Ovary (tissue), 9 donors: Measurements from ENCODE around the gene GRK5. TPM values are rescaled to one million over a fixed set of nuclear protein-coding genes. Genes with fewer than 3 reads are reported as not detected.

Source experiments
- DNase-seq, 5 donors: peaks; one replicate each; pipeline ENCODE4 v3.0.0-alpha.2; 2019 to 2020
- H3K27ac ChIP-seq, 2 donors: fragments of 200-600 bp; one replicate each; pipeline versions ENCODE4 v1.5.1 to v1.8.0; 2019 to 2022
- H3K27me3 ChIP-seq: fragments of 200-600 bp; one replicate; pipeline ENCODE4 v1.8.0; 2022
- H3K36me3 ChIP-seq: fragments of 200-600 bp; sonication (generic); one replicate; pipeline ENCODE4 v1.5.1; 2019
- H3K4me1 ChIP-seq: one replicate; pipeline ENCODE4 v1.8.1; 2013; ENCODE audit warnings: mild to moderate bottlenecking, moderate library complexity; ENCODE audit not compliant: insufficient read depth
- H3K4me3 ChIP-seq: fragments of 200-600 bp; sonication (generic); one replicate; pipeline ENCODE4 v1.5.1; 2017
- H3K9me3 ChIP-seq, 2 donors: fragments of 200-600 bp in 1 of 2; sonication (generic) in 1 of 2; one replicate each; pipeline versions ENCODE4 v1.5.1 to v1.8.1; 2013 to 2019; ENCODE audit warnings: mild to moderate bottlenecking in 1 of 2, moderate library complexity in 1 of 2
- CTCF ChIP-seq, 3 donors: fragments of 450-650 bp in 2 of 3; fragments of 200-600 bp in 1 of 3; IDR thresholded peaks; one replicate each; pipeline versions ENCODE4 v1.5.1 to v1.8.0; 2016 to 2022; ENCODE audit warnings: antibody characterized with exemption in 3 of 3, mild to moderate bottlenecking in 1 of 3
- EP300 ChIP-seq: sonication (generic); formaldehyde crosslinking; IDR thresholded peaks from one replicate; pipeline ENCODE4 v1.6.1; 2017; ENCODE audit warnings: antibody characterized with exemption
- POLR2A ChIP-seq: fragments of 450-650 bp; IDR thresholded peaks from one replicate; pipeline ENCODE4 v1.6.1; 2017; ENCODE audit warnings: antibody characterized with exemption, mild to moderate bottlenecking, moderate library complexity
- WGBS, 3 donors: extraction: QIAGEN DNeasy Blood & Tissue Kit in 1 of 3; methylation state at CpG; one replicate each; pipeline versions ENCODE4 v1.1.5 to v1.1.7; 2013 to 2017; 5-methylcytosine and 5-hydroxymethylcytosine counted together
- intact Hi-C, 4 donors: fragments of 100-400 bp; cut with DNase I; formaldehyde crosslinking; loops; one replicate each; pipeline versions ENCODE4 v1.11.0 to v1.15.1; 2022 to 2023
- polyA plus RNA-seq, 2 donors: library from polyadenylated mRNA; stranded (reverse); fragments of 200-250 nt in 1 of 2; fragments of 350-450 nt in 1 of 2; fragmentation: Illumina TruSeq in 1 of 2; extraction: RNeasy Lipid Tissue Mini Kit (QIAGEN cat#74804) in 1 of 2; gene quantifications; one replicate each; pipeline ENCODE4 v1.2.3, GENCODE V29; 2013 to 2014
- total RNA-seq, 7 donors: library from RNA; depleted of rRNA in 2 of 7; stranded (reverse); fragments of >200 nt in 2 of 7; fragmentation: NEBNext Ultra II Directional in 3 of 7; extraction: Animal tissue kit (Norgen Biotek cat#: 25700) in 3 of 7; gene quantifications; one replicate each; pipeline versions ENCODE4 v1.1.0 to v1.2.4, GENCODE V29; 2016 to 2023
- donor health status: DM: no; HTN: no; CAD: no; lungs with moderate emphysema.
- donor health status: DM: no; HTN: no; CAD: no.
- donor health status: Bipolar disorder and iron deficiency.
- donor health status: DM: yes; HTN: yes; CAD: no.
- donor health status: DM: no; HTN: no; CAD: no.
- donor health status: DM: yes; HTN: yes; CAD: no.

GRK5 gene
- total and polyA plus RNA-seq, 9 donors: 10.0 to 115 (median 38.2) TPM

- H3K27me3 ChIP-seq: no peaks in the 10 kb centered on the region
- TF ChIP-seq EP300: peak; percentile 65
- TF ChIP-seq POLR2A: no peak
- intact Hi-C loops: loop anchor here (2.0 to 10.0 kb wide), 5 partner anchors 43 to 205 kb away; partner anchors contain the start of gene GRK5 (in 3 of the 4)
- DNase-seq: peak; percentile 93 to 95 (median 94)
- peaks cover 39% of the 10 kb centered on the region for H3K4me1 ChIP-seq
- H3K36me3 ChIP-seq: no peaks in the 10 kb centered on the region
- H3K27ac ChIP-seq: peak overlapping the region; percentile 23 to 93
- no peaks in the 10 kb centered on the region for H3K9me3 ChIP-seq
- 9 to 51% (median 19%) methylated on average over 18 of the region's 18 CpGs for WGBS, 3 donors
- H3K4me3 ChIP-seq: no peak overlapping the region
Measured at GRCh38 chr10:119409906-119410305, 202.5 kb downstream of the GRK5 start.

DNA sequence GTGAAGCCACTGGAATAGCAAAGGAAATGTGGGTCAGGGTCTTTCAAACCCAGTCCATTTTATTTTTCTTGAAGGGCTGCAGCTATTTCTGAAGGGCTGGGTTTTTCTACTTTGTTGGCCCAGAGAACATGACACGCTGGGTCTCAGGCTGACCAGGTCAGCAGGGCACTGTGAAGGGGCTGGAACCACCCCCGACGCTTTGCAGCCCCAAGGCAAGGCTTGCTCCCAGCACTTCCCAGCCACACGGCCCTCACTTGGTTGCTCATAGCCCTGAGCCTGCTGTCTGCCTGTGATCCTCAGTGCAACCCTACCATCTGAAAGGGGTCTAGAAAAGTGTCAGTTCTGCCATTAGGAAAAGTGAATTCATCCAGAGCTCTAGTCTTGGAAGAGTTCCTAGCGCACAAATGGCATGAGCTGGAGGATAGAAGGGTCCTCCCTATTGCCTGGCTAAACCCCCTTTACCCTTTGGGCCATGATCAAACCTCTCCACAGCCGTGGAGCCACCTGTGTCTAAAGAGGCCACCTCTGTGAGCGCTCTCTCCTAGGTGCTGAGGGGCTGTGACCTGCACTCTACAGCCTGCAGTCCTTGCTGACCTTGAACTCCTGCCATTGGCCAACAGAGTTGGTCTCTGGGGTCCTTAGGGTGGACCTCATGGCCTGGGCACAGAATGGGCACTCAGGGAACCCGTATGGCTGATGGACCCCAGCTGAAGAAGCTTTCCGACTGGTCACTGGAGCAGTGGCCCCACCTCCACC is 203.2 kb downstream of the GRK5 start:
- Histone ChIP-seq H3K27ac (peak overlapping the region; percentile 54 to 91), H3K4me1 (peaks cover 43% of the 10 kb centered on the region)

GRCh38 chr10:119412244-119413092 is 205.1 kb downstream of the GRK5 start:
- H3K27ac ChIP-seq: peak overlapping the region; percentile 23 to 91
- H3K4me3 ChIP-seq: no peak overlapping the region
- 27 to 33% (median 33%) methylated on average over 29 to 31 of the region's 31 CpGs for WGBS, 3 donors
- DNase-seq: peak; percentile 87 to 94 (median 91)
- no peak for TF ChIP-seq POLR2A
- H3K27me3 ChIP-seq: no peaks in the 10 kb centered on the region
- no peaks in the 10 kb centered on the region for H3K36me3 ChIP-seq
- H3K4me1 ChIP-seq: peaks cover 44% of the 10 kb centered on the region
- intact Hi-C loops: loop anchor here (5.0 to 10.0 kb wide), 4 partner anchors 128 to 208 kb away; partner anchors contain the start of gene GRK5 (in 3 of the 4)
- H3K9me3 ChIP-seq: no peaks in the 10 kb centered on the region

More for the DNA sequence above, 203.2 kb downstream of the GRK5 start:
- H3K36me3 ChIP-seq: no peaks in the 10 kb centered on the region
- peak; percentile 58 to 68 (median 66) for DNase-seq
- WGBS, 3 donors: 63 to 80% (median 64%) methylated on average over 9 of the region's 9 CpGs
- intact Hi-C loops: loop anchor here (2.0 to 10.0 kb wide), 5 partner anchors 44 to 206 kb away; partner anchors contain the start of gene GRK5 (in 3 of the 4)
- H3K4me3 ChIP-seq: no peak overlapping the region
- TF ChIP-seq EP300: no peak
- no peak for TF ChIP-seq POLR2A
- no peak for TF ChIP-seq CTCF (IDR thresholded peaks at IDR 0.05)
- no peaks in the 10 kb centered on the region for H3K9me3 ChIP-seq
- no peaks in the 10 kb centered on the region for H3K27me3 ChIP-seq

DNA sequence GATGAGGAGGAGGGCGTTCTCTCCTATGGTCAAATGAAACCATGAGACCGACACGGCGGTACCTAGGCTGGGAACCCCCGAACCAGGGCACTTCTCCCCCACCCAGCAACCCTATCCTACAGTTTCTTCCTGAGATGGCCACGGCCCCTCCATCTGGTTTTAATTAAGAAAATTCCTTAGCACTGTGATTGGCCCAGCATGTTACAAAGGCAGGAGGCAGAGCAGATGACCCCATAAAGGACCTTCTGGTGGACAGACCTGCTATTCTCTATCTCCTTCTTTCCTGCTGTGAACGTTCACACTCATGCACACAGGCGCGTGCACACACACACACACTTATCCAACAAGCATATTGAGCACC is 205.7 kb downstream of the GRK5 start:
- Histone ChIP-seq H3K4me3 (no peak overlapping the region), H3K27me3 (no peaks in the 10 kb centered on the region), H3K4me1 (peaks cover 44% of the 10 kb centered on the region), H3K36me3 (no peaks in the 10 kb centered on the region), H3K27ac (peak overlapping the region; percentile 23 to 91), H3K9me3 (no peaks in the 10 kb centered on the region)
- 53 to 74% (median 64%) methylated on average over 9 of the region's 9 CpGs for WGBS, 3 donors
- no peak for DNase-seq
- no peak for TF ChIP-seq CTCF (IDR thresholded peaks at IDR 0.05)
- no peak for TF ChIP-seq EP300
- no peak for TF ChIP-seq POLR2A
- intact Hi-C loops: loop anchor here (5.0 to 10.0 kb wide), 4 partner anchors 128 to 208 kb away; partner anchors contain the start of gene GRK5 (in 3 of the 4)

DNA sequence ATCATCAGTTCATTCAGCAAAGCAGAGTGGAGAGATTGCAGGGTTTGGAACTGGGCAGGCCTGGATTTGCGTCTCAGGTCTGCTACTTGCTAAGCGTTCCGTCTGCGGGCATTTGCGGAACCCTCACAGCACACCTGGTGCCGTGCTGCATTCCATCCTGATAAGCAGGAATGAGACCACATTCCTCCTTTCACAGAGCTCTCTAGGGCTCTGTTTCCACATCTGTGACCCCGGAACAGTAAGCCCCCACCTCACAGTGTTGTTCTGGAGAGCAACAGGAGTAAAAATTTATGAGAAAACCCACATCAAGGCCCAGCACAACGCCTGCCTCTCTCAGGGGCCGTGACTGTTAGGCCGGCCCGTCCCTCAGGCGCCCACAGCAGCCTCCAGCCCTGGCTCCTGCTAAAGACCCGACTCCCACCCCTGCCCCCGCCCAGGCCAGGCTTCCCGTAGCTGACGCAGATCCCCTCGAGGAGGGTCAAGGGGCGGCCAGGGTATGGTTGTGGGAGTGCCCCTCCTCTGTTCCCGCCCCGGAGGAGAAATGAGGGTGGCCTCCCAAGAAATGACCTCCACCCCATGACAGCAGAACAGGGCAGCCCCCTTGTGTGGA is 206.2 kb downstream of the GRK5 start:
- Histone ChIP-seq H3K27me3 (no peaks in the 10 kb centered on the region), H3K9me3 (no peaks in the 10 kb centered on the region), H3K36me3 (no peaks in the 10 kb centered on the region), H3K4me1 (peaks cover 44% of the 10 kb centered on the region), H3K4me3 (no peak overlapping the region), H3K27ac (peak overlapping the region; percentile 23 to 91)
- WGBS, 3 donors: 31 to 62% (median 43%) methylated on average over 20 of the region's 20 CpGs
- intact Hi-C loops: loop anchor here (2.0 to 10.0 kb wide), 5 partner anchors 129 to 209 kb away; partner anchors contain the start of gene GRK5 (in 4 of the 4)
- peak; percentile 50 for TF ChIP-seq EP300
- peak; percentile 13 for TF ChIP-seq POLR2A
- TF ChIP-seq CTCF (IDR thresholded peaks at IDR 0.05): no peak
- peak; percentile 84 to 91 (median 88) for DNase-seq
